Left renal pelvis (tissue), 4 donors: ENCODE data around the gene RNPC3. TPM values are rescaled to one million over a fixed set of nuclear protein-coding genes. Genes with fewer than 3 reads are reported as not detected.
"Not testable (repeated sequence)": the region's sequence is repeated elsewhere in the genome, so short reads cannot be mapped to it uniquely, and the experiment has no call there.

Experiments
- DNase-seq, 4 donors: peaks; one replicate each; pipeline ENCODE4 v3.0.0-alpha.2; 2013; ENCODE audit warnings: low read depth in 4 of 4, low spot score in 3 of 4
- polyA plus RNA-seq, 4 donors: library from polyadenylated mRNA; unstranded; fragments of 120-200 nt; gene quantifications; one replicate each; pipeline ENCODE4 v1.2.1, GENCODE V29; 2013; ENCODE audit not compliant: insufficient read length in 4 of 4

The RNPC3 gene
- polyA plus RNA-seq, 4 donors, result 22.7 to 94.4 (median 48.5) TPM

GRCh38 chr1:103547840-103548239, 22.3 kb downstream of the RNPC3 start:
- no peak for DNase-seq

GRCh38 chr1:103560427-103560826, 34.9 kb downstream of the RNPC3 start:
- no peak for DNase-seq

GRCh38 chr1:103561124-103561523, 35.6 kb downstream of the RNPC3 start:
- DNase-seq, result not testable (repeated sequence)

- no peak for DNase-seq
Measured at GRCh38 chr1:103561643-103562395, 36.3 kb downstream of the RNPC3 start.

GRCh38 chr1:103563056-103563455, 37.6 kb downstream of the RNPC3 start:
- DNase-seq, result no peak

DNA sequence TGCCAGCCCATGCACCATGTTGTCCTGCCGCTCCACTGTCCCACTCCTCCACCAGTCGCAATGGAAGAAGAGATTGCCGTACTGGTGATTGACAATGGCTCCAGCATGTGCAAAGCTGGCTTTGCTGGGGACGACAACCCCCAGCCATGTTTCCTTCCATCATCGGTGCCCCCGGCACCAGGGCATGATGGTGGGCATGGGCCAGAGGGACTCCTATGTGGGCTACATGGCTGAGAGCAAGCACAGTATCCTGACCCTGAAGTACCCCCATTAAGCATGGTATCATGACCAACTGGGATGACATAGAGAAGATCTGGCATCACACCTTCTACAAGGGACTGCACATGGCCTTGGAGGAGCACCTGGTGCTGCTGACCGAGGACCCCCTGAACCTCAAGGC, 44.0 kb downstream of the RNPC3 start:
- DNase-seq, result no peak

- DNase-seq, result not testable (repeated sequence)
Measured at GRCh38 chr1:103571289-103571688, 45.8 kb downstream of the RNPC3 start, which contains the start of gene AMY2B. Gene AMY2B, plus strand, starts transcription at chr1:103571589. Its CDS starts 14 bp downstream, at chr1:103571603.

GRCh38 chr1:103576065-103576464, 50.6 kb downstream of the RNPC3 start:
- no peak for DNase-seq

DNA sequence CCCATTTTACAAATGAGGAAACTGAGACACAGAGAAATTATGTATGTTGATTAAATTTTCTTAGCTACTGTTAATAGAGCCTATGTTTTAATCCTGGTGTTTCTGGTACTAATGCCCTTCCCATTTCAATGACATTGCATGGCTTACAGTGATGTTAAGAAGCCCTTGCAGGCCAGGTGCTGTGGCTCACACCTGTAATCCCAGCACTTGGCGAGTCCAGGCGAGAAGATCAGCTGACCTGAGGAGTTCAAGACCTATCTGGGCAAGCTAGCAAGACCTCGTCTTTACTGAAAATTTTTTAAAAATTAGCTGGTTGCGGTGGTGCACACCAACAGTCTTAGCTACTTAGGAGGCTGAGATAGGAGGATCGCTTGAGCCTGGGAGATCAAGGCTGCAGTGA, 51.3 kb downstream of the RNPC3 start:
- not testable (repeated sequence) for DNase-seq

DNA sequence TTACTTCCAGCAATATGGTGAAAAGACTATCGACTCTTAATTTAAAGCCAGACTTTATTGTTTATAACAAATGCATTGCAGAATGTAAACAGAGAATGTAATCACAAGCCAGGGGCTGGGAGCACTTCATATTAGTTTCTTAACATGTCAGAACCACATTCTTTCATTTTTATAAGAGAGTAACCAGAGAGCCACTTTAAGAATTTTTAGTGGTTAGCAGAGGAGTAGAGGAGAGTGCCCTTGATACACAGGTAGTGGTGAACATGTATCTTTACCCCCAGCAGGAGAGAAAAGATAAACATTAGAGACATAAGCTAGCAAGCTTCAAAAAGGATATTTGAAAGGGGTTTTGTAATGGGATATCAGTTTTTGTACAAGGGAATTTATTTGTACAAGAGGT, 57.0 kb downstream of the RNPC3 start:
- DNase-seq, result no peak

DNA sequence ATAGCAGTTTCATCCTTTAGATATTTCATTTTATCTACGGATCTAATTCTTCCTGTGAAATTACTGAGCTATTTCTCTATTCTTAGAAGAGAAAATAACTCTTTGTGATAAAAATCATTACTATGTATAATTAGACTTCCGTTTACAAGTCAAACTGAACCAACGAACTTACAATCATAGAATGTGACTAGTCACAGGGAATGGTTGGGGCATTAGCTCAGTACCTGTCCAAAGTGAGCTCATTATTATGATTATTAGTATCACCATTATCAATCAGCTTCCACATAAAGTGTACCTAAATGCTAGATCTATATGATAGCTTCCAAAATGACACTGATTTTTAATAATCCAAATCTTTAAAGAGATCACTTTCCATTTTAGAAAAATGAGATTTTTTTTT, 58.4 kb downstream of the RNPC3 start:
- DNase-seq, result no peak

DNA sequence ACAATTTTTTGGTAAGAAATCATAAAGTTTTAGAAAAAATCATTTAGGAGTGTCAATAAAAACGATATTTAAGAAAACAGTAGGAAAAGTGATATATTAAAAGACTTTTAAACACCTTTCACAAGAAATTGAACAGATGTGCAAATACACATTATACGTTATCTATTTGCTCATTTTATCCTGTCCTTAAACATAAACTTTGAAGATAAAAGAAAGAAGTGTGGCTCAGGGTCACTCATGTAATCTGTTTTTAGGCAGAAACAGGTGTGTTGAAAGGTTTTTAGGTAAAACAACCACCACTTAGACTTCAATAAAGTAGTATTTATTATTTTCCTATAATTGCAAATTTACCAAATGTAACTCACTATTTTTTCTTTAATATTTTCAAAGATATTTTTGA, 59.0 kb downstream of the RNPC3 start:
- DNase-seq, result no peak

DNA sequence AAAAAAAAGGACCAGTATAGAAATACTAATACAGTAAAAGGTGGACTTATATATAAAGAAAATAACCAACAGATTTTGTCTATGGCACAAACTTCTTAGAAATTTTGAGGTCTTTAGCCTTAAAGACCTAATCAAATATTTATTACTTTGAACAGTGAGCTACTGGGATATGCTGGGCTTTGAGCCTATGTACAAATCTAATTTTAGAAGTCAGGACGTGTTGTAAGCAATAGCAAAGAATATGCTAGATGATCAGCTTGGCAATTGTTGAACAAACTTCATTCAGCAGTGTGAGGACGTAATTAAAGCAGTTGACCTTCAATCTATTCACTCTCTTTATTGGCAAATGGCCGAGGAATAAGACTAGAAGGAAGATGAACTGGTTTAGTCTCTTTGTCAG, 77.2 kb downstream of the RNPC3 start:
- DNase-seq, result not testable (repeated sequence)

Other genes with a start within 250 kb of the RNPC3 start
- gene AMY2B, start 45.9 kb downstream of the RNPC3 start, polyA plus RNA-seq, result 10 to 100 TPM in 3 of 4 donors, 1 to 10 TPM in 1; 8.9 to 61.4 (median 35.1) TPM
- gene AMY2A, start 91.7 kb downstream of the RNPC3 start, polyA plus RNA-seq, result under 1 TPM in 3 of 4 donors, not detected in 1; 0.10 to 0.47 (median 0.23) TPM
- under 1 TPM in 1 of 4 donors, not detected in 3; 0.47 TPM for gene AMY1A, start 130.1 kb downstream of the RNPC3 start, polyA plus RNA-seq
- under 1 TPM in 2 of 4 donors, not detected in 2; 0.11 to 0.29 TPM for gene AMY1B, start 170.5 kb downstream of the RNPC3 start, polyA plus RNA-seq
- gene AMY1C, start 224.2 kb downstream of the RNPC3 start, polyA plus RNA-seq, result not detected